H1 (cell line): ENCODE results near the gene GTSE1. TPM values are rescaled to one million over a fixed set of nuclear protein-coding genes. Genes with fewer than 3 reads are reported as not detected.

Experiments
- ASH2L ChIP-seq: fragments of 200-600, 300-600 bp; sonication (generic); IDR thresholded peaks from one replicate; pipeline ENCODE4 v1.7.1; 2017; ENCODE audit warnings: low read length
- BRCA1 ChIP-seq: IDR thresholded peaks from 2 replicates; pipeline ENCODE4 v1.6.1; 2012; ENCODE audit warnings: low read depth, low read length, improper control_type of control experiment
- CTBP2 ChIP-seq: IDR thresholded peaks from 2 replicates; pipeline ENCODE4 v1.7.0; 2011; ENCODE audit warnings: borderline replicate concordance, mild to moderate bottlenecking, moderate library complexity, mixed read lengths, low read length; ENCODE audit not compliant: insufficient read depth, insufficient read length
- KDM1A ChIP-seq: fragments of 200-600, 300-600 bp; sonication (generic); IDR thresholded peaks from 2 replicates; pipeline ENCODE4 v1.7.1; 2016; ENCODE audit warnings: mild to moderate bottlenecking, low read length, borderline replicate concordance
- MAX ChIP-seq: IDR thresholded peaks from 2 replicates; pipeline ENCODE4 v1.6.1; 2012; ENCODE audit warnings: inconsistent platforms
- POU5F1 ChIP-seq: IDR thresholded peaks from 2 replicates; pipeline ENCODE4 v1.6.1; 2011; ENCODE audit warnings: low read depth, mild to moderate bottlenecking, low read length, moderate library complexity
- RAD21 ChIP-seq, 2 experiments: IDR thresholded peaks in 1 of 2; conservative IDR thresholded peaks in 1 of 2; 2 replicates each; pipeline ENCODE4 v1.6.1; 2011; ENCODE audit warnings: low read depth in 2 of 2, low read length in 2 of 2, improper control_type of control experiment in 1 of 2, inconsistent platforms in 1 of 2, mild to moderate bottlenecking in 1 of 2, moderate library complexity in 1 of 2
- RNF2 ChIP-seq: fragments of 200-900, 300-1000 bp; sonication (generic); IDR thresholded peaks from 2 replicates; pipeline ENCODE4 v1.7.1; 2016; ENCODE audit warnings: borderline replicate concordance, low read depth, mild to moderate bottlenecking, antibody characterized with exemption, low read length; ENCODE audit not compliant: poor library complexity, severe bottlenecking; ENCODE audit errors: missing control alignments
- RXRA ChIP-seq: IDR thresholded peaks from 2 replicates; pipeline ENCODE4 v1.6.1; 2011; ENCODE audit warnings: low read depth, mild to moderate bottlenecking, low read length, moderate library complexity; ENCODE audit not compliant: insufficient read depth
- SIRT6 ChIP-seq: IDR thresholded peaks from one replicate; pipeline ENCODE4 v1.7.1; 2012; ENCODE audit warnings: low read length, inconsistent platforms
- SP2 ChIP-seq: IDR thresholded peaks from 2 replicates; pipeline ENCODE4 v1.6.1; 2012; ENCODE audit warnings: mild to moderate bottlenecking, low read length, inconsistent platforms
- SUZ12 ChIP-seq: fragments of 200-600 bp; sonication (generic); IDR thresholded peaks from 2 replicates; pipeline ENCODE4 v1.6.1; 2012; ENCODE audit warnings: mild to moderate bottlenecking, inconsistent platforms, low read length, moderate library complexity, mixed read lengths
- polyA plus RNA-seq, 7 experiments: library from polyadenylated mRNA; depleted of rRNA in 3 of 7; stranded (reverse) in 5 of 7; unstranded in 2 of 7; fragments of >200 nt in 5 of 7; fragments of 200-250 nt in 2 of 7; gene quantifications; 1 replicate in 5 of 7; 2 replicates in 1 of 7; 4 replicates in 1 of 7; pipeline versions ENCODE4 v1.2.1 to v1.2.3, GENCODE V29; 2011 to 2013; ENCODE audit warnings: missing spikeins in 2 of 7, mixed read lengths in 2 of 7
- total RNA-seq: library from RNA; stranded (reverse); fragmentation: NEBNext Ultra II Directional; extraction: Animal tissue kit (Norgen Biotek cat#: 25700); gene quantifications from 2 replicates; pipeline ENCODE4 v1.2.1, GENCODE V29; 2021

GTSE1 gene
- total and polyA plus RNA-seq, 2 of the 8 experiments (the other 6 are each of a cell fraction or from before 2014, with no cell fraction given) = 17.5 to 38.6 TPM

DNA sequence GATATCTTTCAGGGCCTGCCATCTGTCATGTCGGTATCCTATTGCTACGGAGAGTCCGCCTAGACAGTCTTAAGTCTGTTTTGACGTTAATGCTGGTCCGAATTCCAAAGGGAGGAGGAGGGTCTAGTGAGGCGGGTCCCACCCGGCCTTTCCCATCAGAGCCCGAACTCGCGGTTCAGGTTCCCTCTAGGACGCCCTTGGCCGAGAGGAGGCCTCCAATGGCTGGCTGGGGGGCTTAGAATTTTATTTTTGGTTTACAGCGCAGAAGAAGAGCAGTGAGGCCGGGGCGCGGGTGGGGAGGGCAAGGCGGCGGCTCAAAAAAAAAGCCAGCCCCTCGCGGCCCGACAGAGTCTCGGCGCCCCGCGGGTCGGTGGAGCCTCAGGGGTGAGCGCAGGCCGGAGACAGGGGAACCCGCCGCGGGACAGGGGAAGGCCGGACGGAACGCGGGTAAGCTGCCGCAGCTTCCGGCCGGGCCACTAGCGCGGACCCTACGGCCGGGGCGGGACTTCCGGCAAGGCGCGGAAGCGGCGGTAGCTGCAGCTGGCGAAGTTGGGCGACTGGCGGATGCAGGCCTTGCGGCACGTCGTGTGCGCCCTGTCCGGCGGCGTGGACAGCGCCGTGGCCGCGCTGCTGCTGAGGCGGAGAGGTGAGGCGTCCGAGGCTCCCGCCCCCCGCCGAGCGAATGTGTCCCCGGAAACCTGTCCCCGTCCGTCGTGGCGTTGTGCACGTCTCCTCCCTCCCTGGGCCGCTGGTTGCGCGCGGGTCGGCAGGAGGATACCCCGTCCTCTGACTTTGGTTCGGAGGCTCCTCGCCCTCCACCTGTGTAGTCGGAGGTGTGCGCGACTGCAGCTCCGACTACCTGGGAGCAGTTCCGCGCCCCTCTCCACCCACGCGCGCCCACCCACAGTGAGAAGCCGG, 38.8 kb downstream of the GTSE1 start, which contains the start of gene TRMU (continued):
- TF ChIP-seq BRCA1 (no peak), SP2 (no peak), KDM1A (no peak), ASH2L (peak; percentile 91), SIRT6 (no peak), RXRA (no peak), CTBP2 (peak; percentile 23), RAD21 (IDR thresholded peaks at IDR 0.05 in 1 of 2, conservative IDR thresholded peaks at IDR 0.05 in 1 of 2; ENCODE audit: low read depth in 2 of 2, low read length in 2 of 2) (no peak), RNF2 (no peak), SUZ12 (no peak), POU5F1 (no peak), MAX (peak; percentile 82)
